ENCODE results near the gene ABCB11. TPM values are rescaled to one million over a fixed set of nuclear protein-coding genes. Genes with fewer than 3 reads are reported as not detected.
"Not testable (repeated sequence)": the region's sequence is repeated elsewhere in the genome, so short reads cannot be mapped to it uniquely, and the experiment has no call there.

The ABCB11 gene
- total RNA-seq, 1 donor from 2014 or later: under 0.01 TPM

DNA sequence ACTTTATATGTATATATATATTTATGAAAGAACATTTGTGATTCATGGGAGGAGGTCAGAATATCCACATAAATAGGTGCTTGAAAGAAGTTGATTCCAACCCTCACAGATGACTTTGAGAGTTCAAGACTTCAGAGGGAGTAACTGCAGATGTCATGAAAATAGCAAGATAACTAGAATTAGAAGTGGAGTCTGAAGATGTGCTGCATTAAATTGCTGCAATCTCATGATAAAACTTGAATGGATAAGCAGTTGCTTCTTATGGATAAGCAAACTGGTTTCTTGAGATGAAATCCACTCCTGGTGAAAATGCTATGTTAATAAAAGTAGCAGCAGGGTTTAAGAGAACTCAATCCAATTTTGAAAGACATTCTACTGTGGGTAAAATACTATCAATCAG lies 89.8 kb downstream of the ABCB11 start:
- DNase-seq (ENCODE audit: low spot score in 2 of 2): no peak
- no peak for FAIRE-seq

- no peak for DNase-seq (ENCODE audit: low spot score in 2 of 2)
- FAIRE-seq: no peak
Measured at GRCh38 chr2:168939918-168940317, 91.2 kb downstream of the ABCB11 start.

- no peak for DNase-seq (ENCODE audit: low spot score in 2 of 2)
Measured at GRCh38 chr2:168939061-168939460, 92.1 kb downstream of the ABCB11 start.

GRCh38 chr2:168935810-168936581 lies 95.1 kb downstream of the ABCB11 start:
- no peak for FAIRE-seq
- no peak for DNase-seq (ENCODE audit: low spot score in 2 of 2)

More at GRCh38 chr2:168939061-168939460, 92.1 kb downstream of the ABCB11 start:
- FAIRE-seq: no peak

- no peak for DNase-seq (ENCODE audit: low spot score in 2 of 2)
- FAIRE-seq: no peak
Measured at GRCh38 chr2:168934826-168935225, 96.3 kb downstream of the ABCB11 start.

- not testable (repeated sequence) for FAIRE-seq
Measured at GRCh38 chr2:168932174-168932573, 99.0 kb downstream of the ABCB11 start.

GRCh38 chr2:168930242-168930641 lies 100.9 kb downstream of the ABCB11 start:
- FAIRE-seq (no peak), DNase-seq (ENCODE audit: low spot score in 2 of 2) (no peak)

More at GRCh38 chr2:168932174-168932573, 99.0 kb downstream of the ABCB11 start:
- not testable (repeated sequence) for DNase-seq (ENCODE audit: low spot score in 2 of 2)

GRCh38 chr2:168929031-168929430 lies 102.1 kb downstream of the ABCB11 start:
- FAIRE-seq: no peak
- DNase-seq (ENCODE audit: low spot score in 2 of 2): no peak

DNA sequence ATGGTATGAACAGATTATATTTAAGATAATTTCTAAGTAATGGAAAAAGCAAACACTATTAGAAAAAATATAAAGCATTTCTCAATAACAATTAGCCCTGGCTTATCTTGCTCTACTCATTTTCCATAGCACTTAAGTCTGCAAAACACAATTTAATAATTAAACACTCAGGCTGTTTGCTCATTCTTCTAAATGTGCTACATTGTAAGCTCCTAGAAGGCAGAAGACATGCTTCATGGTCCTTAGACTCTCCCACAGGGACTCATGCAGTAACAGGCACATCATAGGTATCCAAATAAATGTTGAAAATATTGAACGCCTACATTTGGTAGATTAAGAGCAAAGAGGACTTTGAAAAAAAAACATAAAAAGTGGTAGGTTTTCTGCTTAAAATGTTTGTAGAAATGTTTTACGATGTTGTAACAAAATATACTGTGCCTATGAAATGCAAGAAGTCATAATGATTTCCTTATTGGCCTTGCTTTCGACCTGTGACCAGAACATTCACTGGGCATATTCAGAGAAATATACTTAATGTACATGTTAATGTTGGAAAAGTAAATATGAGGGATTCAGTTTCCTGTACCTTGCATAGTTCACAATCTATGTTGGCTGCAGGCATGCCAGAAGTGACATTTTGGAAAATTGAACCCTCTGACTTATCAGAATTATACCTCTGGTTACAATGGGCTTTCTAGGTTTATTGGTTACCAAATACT lies 102.9 kb downstream of the ABCB11 start:
- no peak for DNase-seq (ENCODE audit: low spot score in 2 of 2)

DNA sequence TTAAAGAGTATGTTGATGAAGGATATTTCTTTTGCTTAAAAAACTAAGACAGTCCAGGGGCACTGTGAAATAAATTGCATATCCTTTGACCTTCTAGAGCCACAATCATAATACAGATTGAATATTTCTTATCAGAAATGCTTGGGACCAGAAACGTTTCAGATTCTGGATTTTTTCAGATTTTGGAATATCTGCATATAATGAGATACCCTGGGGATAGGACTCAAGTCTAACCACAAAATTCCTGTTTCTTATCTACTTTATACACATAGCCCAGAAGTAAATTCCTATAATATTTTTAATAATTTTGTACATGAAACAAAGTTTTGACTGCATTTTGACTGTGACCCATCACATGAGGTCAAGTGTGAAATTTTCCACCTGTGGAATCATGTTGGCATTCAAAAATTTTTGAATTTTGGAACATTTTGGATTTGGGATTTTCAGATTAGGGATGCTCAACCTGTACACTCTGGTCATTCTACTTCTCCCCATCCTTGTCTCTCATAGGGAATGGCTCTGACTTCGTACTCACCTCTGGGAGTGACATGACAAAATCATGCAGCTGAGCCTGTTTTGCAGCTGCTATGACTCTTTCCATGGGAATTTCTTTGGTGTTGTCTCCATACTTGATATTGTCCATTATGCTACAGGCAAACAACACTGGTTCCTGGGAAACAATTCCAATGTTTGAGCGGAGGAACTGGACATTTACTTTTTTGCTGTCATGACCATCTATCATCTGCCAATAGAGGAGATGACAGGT lies 104.3 kb downstream of the ABCB11 start:
- FAIRE-seq (no peak), DNase-seq (ENCODE audit: low spot score in 2 of 2) (no peak)

More for the DNA sequence above, 102.9 kb downstream of the ABCB11 start:
- no peak for FAIRE-seq

DNA sequence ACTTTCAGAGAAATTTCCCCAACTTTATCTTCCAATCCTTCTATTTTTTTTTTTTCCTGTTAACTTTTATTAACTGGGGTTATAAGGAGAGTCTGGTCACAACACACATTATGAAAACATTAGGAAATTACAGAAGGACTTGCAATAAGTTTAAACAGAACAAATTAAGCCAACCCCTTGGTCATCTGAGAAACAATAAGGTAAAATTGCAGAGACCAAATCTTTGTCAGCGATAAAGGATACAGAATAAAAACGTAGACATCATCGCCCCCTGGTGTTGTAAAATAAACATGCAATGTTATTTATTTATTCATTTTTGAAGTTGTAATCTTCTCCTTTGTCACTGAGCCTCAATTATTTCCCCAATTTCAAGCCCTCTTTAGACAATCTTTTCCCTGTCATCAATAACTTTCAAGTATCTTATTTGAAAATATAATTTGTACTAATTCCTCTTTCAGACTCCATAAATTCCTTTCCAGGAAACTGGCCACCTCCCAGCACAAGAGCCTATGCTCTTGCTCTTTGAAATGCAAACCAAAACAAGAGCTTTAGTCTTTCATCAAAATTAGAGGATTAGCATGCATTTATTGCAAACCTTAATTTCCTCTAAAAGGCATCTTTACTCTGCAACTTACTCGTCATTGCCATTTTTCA lies 110.5 kb downstream of the ABCB11 start:
- FAIRE-seq: peak; percentile 60
- no peak for DNase-seq (ENCODE audit: low spot score in 2 of 2)

GRCh38 chr2:168916331-168916675 lies 114.8 kb downstream of the ABCB11 start:
- no peak for FAIRE-seq

DNA sequence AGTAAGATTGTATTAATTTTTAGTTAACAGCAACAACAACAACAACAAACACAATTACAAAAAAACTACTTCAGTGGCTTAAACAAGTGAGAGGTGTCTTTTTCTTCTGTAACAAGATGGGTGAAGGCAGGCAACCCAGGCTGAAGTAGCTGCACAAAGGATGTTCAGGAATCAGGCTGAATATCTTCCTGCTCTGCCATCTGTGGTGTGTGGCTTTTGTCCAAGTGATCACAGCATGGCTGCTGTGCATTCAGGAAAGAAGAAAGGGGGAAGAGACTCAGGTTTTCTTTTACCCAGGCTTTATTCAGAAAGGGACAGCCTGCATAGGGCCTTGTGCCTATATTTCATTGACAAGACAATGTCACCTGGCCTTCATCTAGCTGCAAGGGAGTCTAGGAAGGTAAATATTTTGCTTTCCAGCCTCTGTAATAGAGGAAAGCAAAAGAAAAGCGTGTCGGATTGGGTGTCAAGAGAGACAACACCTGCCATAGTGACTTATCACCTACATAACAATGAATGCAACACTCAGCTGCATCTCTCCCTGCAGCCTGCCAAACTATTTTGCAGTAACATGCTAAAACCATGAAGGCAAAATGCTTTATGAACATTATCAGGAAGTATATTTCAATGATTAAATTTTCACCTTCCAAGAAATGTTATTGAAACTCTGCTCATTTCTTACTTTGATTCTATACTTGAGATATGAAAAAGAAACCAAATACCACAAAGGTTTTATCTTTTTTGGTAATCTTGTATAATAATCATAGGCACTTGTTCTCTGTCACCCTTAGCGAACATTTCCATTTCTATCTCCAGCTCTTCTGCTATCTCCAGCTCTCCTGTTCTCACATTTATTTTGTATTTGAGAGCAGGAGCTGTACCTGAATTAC lies 115.4 kb downstream of the ABCB11 start:
- no peak for FAIRE-seq
- no peak for DNase-seq (ENCODE audit: low spot score in 2 of 2)

More at GRCh38 chr2:168916331-168916675, 114.8 kb downstream of the ABCB11 start:
- DNase-seq (ENCODE audit: low spot score in 2 of 2): no peak

DNA sequence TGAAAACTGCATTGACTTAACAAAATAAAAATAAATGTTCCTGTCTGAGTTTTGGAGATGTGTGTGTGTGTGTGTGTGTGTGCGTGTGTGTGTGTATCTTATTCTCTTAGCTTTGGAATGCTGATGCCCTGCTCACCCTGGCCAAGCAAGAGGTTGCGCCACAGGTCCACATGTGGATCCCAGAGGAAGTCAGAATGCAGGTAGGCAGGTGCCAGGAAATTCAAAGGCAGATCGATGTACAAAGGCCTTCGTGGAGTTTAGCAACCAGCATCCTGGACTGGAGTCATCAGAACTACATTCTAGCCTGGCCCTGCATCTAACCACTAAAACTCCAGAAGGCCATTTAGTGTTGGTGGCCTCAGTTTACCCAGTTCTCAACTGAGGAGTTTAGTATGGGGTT lies 117.6 kb downstream of the ABCB11 start:
- no peak for FAIRE-seq
- no peak for DNase-seq (ENCODE audit: low spot score in 2 of 2)

- FAIRE-seq: no peak
- DNase-seq (ENCODE audit: low spot score in 2 of 2): peak in 1 of 2 donors; percentile 25
Measured at GRCh38 chr2:168912901-168913369, 118.2 kb downstream of the ABCB11 start.

- no peak for FAIRE-seq
- peak in 1 of 2 donors; percentile 25 for DNase-seq (ENCODE audit: low spot score in 2 of 2)
Measured at GRCh38 chr2:168912466-168912865, 118.7 kb downstream of the ABCB11 start.

- DNase-seq (ENCODE audit: low spot score in 2 of 2) (no peak), FAIRE-seq (no peak)
Measured at GRCh38 chr2:168910330-168910729, 120.8 kb downstream of the ABCB11 start.

DNA sequence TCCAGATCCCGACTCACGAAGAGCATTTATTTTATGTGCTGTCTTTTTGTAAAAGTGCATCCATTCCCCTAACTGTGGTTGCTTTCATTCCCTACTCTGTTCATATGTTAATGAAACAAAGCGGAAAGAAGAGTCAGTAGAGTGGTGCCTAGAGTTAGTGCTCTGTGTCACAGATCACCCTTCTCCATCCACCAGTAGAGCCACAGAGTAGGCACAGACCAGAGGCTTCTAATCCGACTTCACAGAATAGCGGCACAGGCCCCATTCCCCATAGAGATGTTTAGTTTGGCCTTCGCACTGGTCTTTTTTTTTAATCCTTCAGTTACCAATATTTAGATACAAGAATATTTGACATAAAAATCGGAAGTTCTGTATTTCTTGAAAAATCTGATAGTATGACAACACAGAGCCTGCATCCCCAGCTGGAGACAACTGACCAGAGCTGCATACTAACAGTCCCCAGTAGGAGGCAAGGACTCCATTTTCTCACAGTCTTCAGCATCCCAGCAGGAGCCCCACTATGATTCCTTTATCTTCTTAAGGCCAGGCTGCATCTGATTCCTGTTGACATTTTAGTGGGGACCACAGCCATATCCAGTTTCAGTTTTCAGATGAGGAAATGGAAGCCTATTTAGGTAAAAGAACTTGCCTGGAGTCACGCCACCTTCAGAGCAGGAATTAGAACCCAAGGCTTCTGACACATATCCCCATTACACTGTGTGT lies 123.0 kb downstream of the ABCB11 start:
- DNase-seq (ENCODE audit: low spot score in 2 of 2) (no peak), FAIRE-seq (no peak)

GRCh38 chr2:168904358-168904757 lies 126.8 kb downstream of the ABCB11 start:
- FAIRE-seq (no peak), DNase-seq (ENCODE audit: low spot score in 2 of 2) (no peak)
